Measurements from ENCODE around the gene DBNL. TPM values are rescaled to one million over a fixed set of nuclear protein-coding genes. Genes with fewer than 3 reads are reported as not detected.

DBNL gene
- total and polyA plus RNA-seq, 2 donors (not counting 1 experiment from before 2014, with no cell fraction given), result 335 to 386 TPM

- peaks cover 0 to 3% (median 0%) of the 10 kb centered on the region in 3 donors for H3K9me3 ChIP-seq (ENCODE audit: control extremely low read depth in 1 of 3, control insufficient read depth in 2 of 3, insufficient read depth in 1 of 3, low read length in 2 of 3)
- H3K27me3 ChIP-seq (replicated peaks in 1 of 4; ENCODE audit: control extremely low read depth in 1 of 4, control insufficient read depth in 3 of 4, insufficient read depth in 4 of 4, low read length in 3 of 4), result peaks cover 0 to 11% (median 2%) of the 10 kb centered on the region in 4 experiments
- TF ChIP-seq CTCF (IDR thresholded peaks at IDR 0.05), result no peak
- TF ChIP-seq EZH2 (IDR thresholded peaks at IDR 0.05; ENCODE audit: borderline replicate concordance, insufficient read depth, low read depth, low read length, poor library complexity, severe bottlenecking), result no peak
- peaks cover 79% of the 10 kb centered on the region for H3K4me1 Mint-ChIP-seq
- H3K79me2 ChIP-seq (ENCODE audit: control insufficient read depth, insufficient read depth, low read length), result peaks cover 8% of the 10 kb centered on the region
- intact Hi-C loops (cut with micrococcal nuclease), result no loop called here
- H3K4me3 Mint-ChIP-seq, result peak overlapping the region; percentile 54
- ATAC-seq (ENCODE audit: low read depth) (no peak), DNase-seq (no peak)
- no peak overlapping the region for H3K4me3 ChIP-seq (ENCODE audit: control extremely low read depth in 1 of 5, extremely low read depth in 1 of 5, insufficient read depth in 1 of 5, low read depth in 2 of 5, low read length in 4 of 5)
- H3K27ac ChIP-seq (ENCODE audit: low read length in 2 of 2), result peak overlapping the region; percentile 58 to 66
- peak overlapping the region; percentile 92 for H3K27ac Mint-ChIP-seq
- H3K4me1 ChIP-seq (ENCODE audit: control insufficient read depth in 2 of 2, insufficient read depth in 2 of 2, low read length in 2 of 2), result peaks cover 57 to 88% of the 10 kb centered on the region in 2 donors
- H3K36me3 ChIP-seq (replicated peaks in 1 of 2; ENCODE audit: control extremely low read depth in 1 of 2, control insufficient read depth in 1 of 2, extremely low read depth in 1 of 2, insufficient read depth in 2 of 2, low read length in 1 of 2), result no peaks in the 10 kb centered on the region
- no peaks in the 10 kb centered on the region for H3K9me3 Mint-ChIP-seq (ENCODE audit: insufficient read depth)
- no peaks in the 10 kb centered on the region for H3K27me3 Mint-ChIP-seq
- WGBS (ENCODE audit: insufficient coverage), result 18% methylated on average over 7 of the region's 10 CpGs
- H3K4me2 ChIP-seq (replicated peaks; ENCODE audit: low read depth, low read length, poor library complexity, severe bottlenecking), result peak overlapping the region; percentile 52
- H2AFZ ChIP-seq (ENCODE audit: insufficient read depth, low read depth, low read length, poor library complexity, severe bottlenecking), result peak overlapping the region; percentile 63
- ChIA-PET CTCF (interaction anchor here (0.7 kb wide), 1 partner anchor 14 kb away, joined by 4 read pairs; no protein-coding TSS in a partner anchor), POLR2A (no interaction called here)
- no peaks in the 10 kb centered on the region for H4K20me1 ChIP-seq (ENCODE audit: control insufficient read depth, insufficient read depth, low read length, poor library complexity, severe bottlenecking)
- H3K9ac ChIP-seq (ENCODE audit: low read length), result no peak overlapping the region
Measured at GRCh38 chr7:44100458-44101302, 56.2 kb downstream of the DBNL start.
